Pons (tissue), 1 donor: ENCODE data around the gene GRK2.
"Not testable (repeated sequence)": the region's sequence is repeated elsewhere in the genome, so short reads cannot be mapped to it uniquely, and the experiment has no call there.

Experiments
- DNase-seq: peaks from one replicate; pipeline ENCODE4 v3.0.0-alpha.2; 2016; ENCODE audit warnings: low spot score

GRK2 gene

GRCh38 chr11:67254798-67255197, 11.5 kb upstream of the GRK2 start:
- no peak for DNase-seq

GRCh38 chr11:67255353-67255752, 10.9 kb upstream of the GRK2 start:
- DNase-seq = no peak

GRCh38 chr11:67255864-67256263, 10.4 kb upstream of the GRK2 start:
- DNase-seq = no peak

GRCh38 chr11:67256477-67257135, 9.7 kb upstream of the GRK2 start:
- no peak for DNase-seq

GRCh38 chr11:67260406-67260805, 5.9 kb upstream of the GRK2 start:
- no peak for DNase-seq

GRCh38 chr11:67260885-67261639, 5.2 kb upstream of the GRK2 start:
- not testable (repeated sequence) for DNase-seq

- DNase-seq = no peak
These were observed 4.7 kb upstream of the GRK2 start for GRCh38 chr11:67261640-67261945.

- no peak for DNase-seq
These were observed 4.2 kb upstream of the GRK2 start for GRCh38 chr11:67261946-67262681.

GRCh38 chr11:67262731-67263675, 3.3 kb upstream of the GRK2 start:
- DNase-seq = peak; percentile 87

- DNase-seq = no peak
These were observed 2.0 kb upstream of the GRK2 start for GRCh38 chr11:67264260-67264659.

GRCh38 chr11:67264877-67265632, 1.2 kb upstream of the GRK2 start:
- no peak for DNase-seq

GRCh38 chr11:67265633-67266448, 432 bp upstream of the GRK2 start:
- DNase-seq = no peak

GRCh38 chr11:67267188-67268080, 1.2 kb downstream of the GRK2 start:
- DNase-seq = no peak

- no peak for DNase-seq
These were observed 2.0 kb downstream of the GRK2 start for GRCh38 chr11:67268081-67268961.

GRCh38 chr11:67268962-67269268, 2.6 kb downstream of the GRK2 start:
- no peak for DNase-seq

- no peak for DNase-seq
These were observed 3.4 kb downstream of the GRK2 start for GRCh38 chr11:67269401-67270255.
